Measurements from ENCODE around the gene NFATC1.

NFATC1 gene

GRCh38 chr18:79395761-79396404 lies at the start of gene NFATC1:
Gene NFATC1, plus strand, starts transcription at chr18:79395930. Its CDS starts 295 bp downstream, at chr18:79396225.
- no peak for DNase-seq (ENCODE audit: low spot score)

- DNase-seq (ENCODE audit: low spot score): no peak
Observed at GRCh38 chr18:79345981-79346380, 49.7 kb upstream of the NFATC1 start.

- DNase-seq (ENCODE audit: low spot score): no peak
Observed at GRCh38 chr18:79348066-79348465, 47.7 kb upstream of the NFATC1 start.

GRCh38 chr18:79352432-79352831 lies 43.3 kb upstream of the NFATC1 start:
- no peak for DNase-seq (ENCODE audit: low spot score)

- DNase-seq (ENCODE audit: low spot score): peak; percentile 66
Observed at GRCh38 chr18:79353267-79353666, 42.5 kb upstream of the NFATC1 start.

GRCh38 chr18:79354350-79354749 lies 41.4 kb upstream of the NFATC1 start:
- no peak for DNase-seq (ENCODE audit: low spot score)

GRCh38 chr18:79355433-79356335 lies 40.0 kb upstream of the NFATC1 start:
- DNase-seq (ENCODE audit: low spot score): no peak

- no peak for DNase-seq (ENCODE audit: low spot score)
Observed at GRCh38 chr18:79356435-79356834, 39.3 kb upstream of the NFATC1 start.

- DNase-seq (ENCODE audit: low spot score): no peak
Observed at GRCh38 chr18:79360933-79361332, 34.8 kb upstream of the NFATC1 start.

GRCh38 chr18:79361766-79362522 lies 33.8 kb upstream of the NFATC1 start:
- no peak for DNase-seq (ENCODE audit: low spot score)

GRCh38 chr18:79365701-79366100 lies 30.0 kb upstream of the NFATC1 start:
- no peak for DNase-seq (ENCODE audit: low spot score)

- peak; percentile 58 for DNase-seq (ENCODE audit: low spot score)
Observed at GRCh38 chr18:79366177-79367094, 29.3 kb upstream of the NFATC1 start.

GRCh38 chr18:79367480-79367879 lies 28.2 kb upstream of the NFATC1 start:
- DNase-seq (ENCODE audit: low spot score): no peak

- no peak for DNase-seq (ENCODE audit: low spot score)
Observed at GRCh38 chr18:79367989-79368388, 27.7 kb upstream of the NFATC1 start.

- no peak for DNase-seq (ENCODE audit: low spot score)
Observed at GRCh38 chr18:79368681-79369080, 27.0 kb upstream of the NFATC1 start.

GRCh38 chr18:79371561-79372121 lies 24.1 kb upstream of the NFATC1 start:
- DNase-seq (ENCODE audit: low spot score): no peak

GRCh38 chr18:79372461-79372860 lies 23.3 kb upstream of the NFATC1 start:
- DNase-seq (ENCODE audit: low spot score): no peak

- DNase-seq (ENCODE audit: low spot score): peak; percentile 87
Observed at GRCh38 chr18:79372991-79373390, 22.7 kb upstream of the NFATC1 start.

- no peak for DNase-seq (ENCODE audit: low spot score)
Observed at GRCh38 chr18:79373736-79374135, 22.0 kb upstream of the NFATC1 start.

- DNase-seq (ENCODE audit: low spot score): no peak
Observed at GRCh38 chr18:79374408-79375171, 21.1 kb upstream of the NFATC1 start.

Data from pons (tissue), 1 donor.